Vagina (tissue), 2 donors: Measurements from ENCODE around the gene DAND5.
"Not testable (repeated sequence)": the region's sequence is repeated elsewhere in the genome, so short reads cannot be mapped to it uniquely, and the experiment has no call there.

Experiments
- POLR2A ChIP-seq, 2 donors: fragments of 450-650 bp; IDR thresholded peaks; one replicate each; pipeline ENCODE4 v1.6.1; 2017; ENCODE audit warnings: antibody characterized with exemption in 2 of 2, mild to moderate bottlenecking in 2 of 2, moderate library complexity in 2 of 2
- POLR2AphosphoS5 ChIP-seq, 2 donors: sonication (generic); formaldehyde crosslinking; IDR thresholded peaks; one replicate each; pipeline ENCODE4 v1.9.0; 2017; ENCODE audit warnings: antibody characterized with exemption in 2 of 2, mild to moderate bottlenecking in 2 of 2, low read depth in 1 of 2; ENCODE audit not compliant: insufficient read depth in 1 of 2
- TF ChIP-seq, protein P1 (sequence below), 3 experiments: fragments of 450-650 bp in 2 of 3; fragments of 200-600 bp in 1 of 3; sonication (generic) in 1 of 3; IDR thresholded peaks; one replicate each; pipeline ENCODE4 v1.5.1; 2017 to 2019; ENCODE audit warnings: antibody characterized with exemption in 3 of 3, mild to moderate bottlenecking in 2 of 3, moderate library complexity in 2 of 3

DNA sequence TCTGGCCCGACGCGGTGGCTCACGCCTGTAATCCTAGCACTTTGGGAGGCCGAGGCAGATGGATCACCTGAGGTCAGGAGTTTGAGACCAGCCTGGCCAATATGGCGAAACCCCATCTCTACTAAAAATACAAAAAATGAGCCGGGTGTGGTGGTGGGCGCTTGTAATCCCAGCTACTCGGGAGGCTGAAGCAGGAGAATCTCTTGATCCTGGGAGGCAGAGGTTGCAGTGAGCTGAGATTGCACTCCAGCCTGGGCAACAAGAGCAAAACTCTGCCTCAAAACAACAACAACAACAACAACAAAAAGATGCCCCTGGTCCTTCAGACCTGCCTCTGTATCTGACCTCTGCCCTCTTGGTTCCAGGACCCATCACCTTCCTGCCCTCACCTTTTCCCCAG lies 13.8 kb upstream of the DAND5 start:
- TF ChIP-seq, protein P1, sequence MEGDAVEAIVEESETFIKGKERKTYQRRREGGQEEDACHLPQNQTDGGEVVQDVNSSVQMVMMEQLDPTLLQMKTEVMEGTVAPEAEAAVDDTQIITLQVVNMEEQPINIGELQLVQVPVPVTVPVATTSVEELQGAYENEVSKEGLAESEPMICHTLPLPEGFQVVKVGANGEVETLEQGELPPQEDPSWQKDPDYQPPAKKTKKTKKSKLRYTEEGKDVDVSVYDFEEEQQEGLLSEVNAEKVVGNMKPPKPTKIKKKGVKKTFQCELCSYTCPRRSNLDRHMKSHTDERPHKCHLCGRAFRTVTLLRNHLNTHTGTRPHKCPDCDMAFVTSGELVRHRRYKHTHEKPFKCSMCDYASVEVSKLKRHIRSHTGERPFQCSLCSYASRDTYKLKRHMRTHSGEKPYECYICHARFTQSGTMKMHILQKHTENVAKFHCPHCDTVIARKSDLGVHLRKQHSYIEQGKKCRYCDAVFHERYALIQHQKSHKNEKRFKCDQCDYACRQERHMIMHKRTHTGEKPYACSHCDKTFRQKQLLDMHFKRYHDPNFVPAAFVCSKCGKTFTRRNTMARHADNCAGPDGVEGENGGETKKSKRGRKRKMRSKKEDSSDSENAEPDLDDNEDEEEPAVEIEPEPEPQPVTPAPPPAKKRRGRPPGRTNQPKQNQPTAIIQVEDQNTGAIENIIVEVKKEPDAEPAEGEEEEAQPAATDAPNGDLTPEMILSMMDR (IDR thresholded peaks at IDR 0.05): not testable (repeated sequence)
- not testable (repeated sequence) for TF ChIP-seq POLR2A (IDR thresholded peaks at IDR 0.05); POLR2AphosphoS5 (IDR thresholded peaks at IDR 0.05; ENCODE audit: insufficient read depth in 1 of 2, low read depth in 1 of 2)
